Gastroesophageal sphincter (tissue), 3 donors: ENCODE measurements around the gene TMEM237.

ENCODE experiments used
- CTCF ChIP-seq, 4 experiments: fragments of 200-600 bp in 2 of 4; fragments of 450-650 bp in 2 of 4; sonication (generic) in 1 of 4; IDR thresholded peaks; one replicate each; pipeline ENCODE4 v1.5.1; 2017 to 2019; ENCODE audit warnings: antibody characterized with exemption in 4 of 4, mild to moderate bottlenecking in 2 of 4, moderate library complexity in 2 of 4
- POLR2AphosphoS5 ChIP-seq: sonication (generic); formaldehyde crosslinking; IDR thresholded peaks from one replicate; pipeline ENCODE4 v1.6.1; 2017; ENCODE audit warnings: antibody characterized with exemption

- TF ChIP-seq CTCF (IDR thresholded peaks at IDR 0.05), result no peak
- TF ChIP-seq POLR2AphosphoS5, result no peak
Measured at GRCh38 chr2:201642086-201642578, 1.2 kb downstream of the TMEM237 start.
